Lower lobe of right lung (tissue), 2 donors: ENCODE data around the gene CCDC59. TPM values are rescaled to one million over a fixed set of nuclear protein-coding genes. Genes with fewer than 3 reads are reported as not detected.

Source experiments
- ATAC-seq, 2 donors: fragments of 200-7000 bp; cut with Tn5 transposase; one replicate each; pipeline ENCODE4 v1.9.1; 2020 to 2022; ENCODE audit warnings: mild to moderate bottlenecking in 2 of 2, moderate library complexity in 2 of 2
- DNase-seq: peaks from one replicate; pipeline ENCODE4 v3.0.0-alpha.2; 2020
- H3K27ac ChIP-seq: fragments of 200-600 bp; one replicate; pipeline ENCODE4 v1.8.0; 2022
- H3K27me3 ChIP-seq: fragments of 200-600 bp; one replicate; pipeline ENCODE4 v1.8.0; 2022; ENCODE audit warnings: low read depth
- H3K36me3 ChIP-seq: fragments of 200-600 bp; one replicate; pipeline ENCODE4 v1.8.0; 2022; ENCODE audit warnings: mild to moderate bottlenecking
- H3K4me1 ChIP-seq: fragments of 200-600 bp; one replicate; pipeline ENCODE4 v1.8.0; 2022
- H3K4me3 ChIP-seq: fragments of 200-600 bp; one replicate; pipeline ENCODE4 v1.8.0; 2022; ENCODE audit warnings: mild to moderate bottlenecking
- H3K9me3 ChIP-seq: fragments of 200-600 bp; one replicate; pipeline ENCODE4 v1.8.0; 2022
- intact Hi-C: fragments of 100-400 bp; cut with DNase I; formaldehyde crosslinking; loops from one replicate; pipeline ENCODE4 v1.11.0; 2022
- total RNA-seq: library from RNA; stranded (reverse); fragmentation: NEBNext Ultra II Directional; extraction: Animal tissue kit (Norgen Biotek cat#: 25700); gene quantifications from one replicate; pipeline ENCODE4 v1.2.1, GENCODE V29; 2021
- TF ChIP-seq, protein P1 (sequence below): fragments of 200-600 bp; IDR thresholded peaks from one replicate; pipeline ENCODE4 v1.8.0; 2022; ENCODE audit warnings: antibody characterized with exemption, mild to moderate bottlenecking
- donor health status: DM: no; HTN: yes; CAD: no; lungs with severe emphysema.

The CCDC59 gene
- total RNA-seq, 1 donor from 2014 or later: 31.5 TPM

- Histone ChIP-seq H3K27me3 (no peaks in the 10 kb centered on the region), H3K36me3 (peaks cover 71% of the 10 kb centered on the region), H3K4me3 (no peak overlapping the region), H3K27ac (no peak overlapping the region), H3K9me3 (no peaks in the 10 kb centered on the region), H3K4me1 (no peaks in the 10 kb centered on the region)
- intact Hi-C loops: no loop called here
- ATAC-seq: no peak
- TF ChIP-seq, protein P1, sequence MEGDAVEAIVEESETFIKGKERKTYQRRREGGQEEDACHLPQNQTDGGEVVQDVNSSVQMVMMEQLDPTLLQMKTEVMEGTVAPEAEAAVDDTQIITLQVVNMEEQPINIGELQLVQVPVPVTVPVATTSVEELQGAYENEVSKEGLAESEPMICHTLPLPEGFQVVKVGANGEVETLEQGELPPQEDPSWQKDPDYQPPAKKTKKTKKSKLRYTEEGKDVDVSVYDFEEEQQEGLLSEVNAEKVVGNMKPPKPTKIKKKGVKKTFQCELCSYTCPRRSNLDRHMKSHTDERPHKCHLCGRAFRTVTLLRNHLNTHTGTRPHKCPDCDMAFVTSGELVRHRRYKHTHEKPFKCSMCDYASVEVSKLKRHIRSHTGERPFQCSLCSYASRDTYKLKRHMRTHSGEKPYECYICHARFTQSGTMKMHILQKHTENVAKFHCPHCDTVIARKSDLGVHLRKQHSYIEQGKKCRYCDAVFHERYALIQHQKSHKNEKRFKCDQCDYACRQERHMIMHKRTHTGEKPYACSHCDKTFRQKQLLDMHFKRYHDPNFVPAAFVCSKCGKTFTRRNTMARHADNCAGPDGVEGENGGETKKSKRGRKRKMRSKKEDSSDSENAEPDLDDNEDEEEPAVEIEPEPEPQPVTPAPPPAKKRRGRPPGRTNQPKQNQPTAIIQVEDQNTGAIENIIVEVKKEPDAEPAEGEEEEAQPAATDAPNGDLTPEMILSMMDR: no peak
- DNase-seq: no peak
These were observed 8.0 kb downstream of the CCDC59 start for GRCh38 chr12:82350161-82350560.

GRCh38 chr12:82329508-82329907, 28.7 kb downstream of the CCDC59 start:
- Histone ChIP-seq H3K9me3 (no peaks in the 10 kb centered on the region), H3K4me3 (no peak overlapping the region), H3K4me1 (no peaks in the 10 kb centered on the region), H3K36me3 (no peaks in the 10 kb centered on the region), H3K27ac (no peak overlapping the region), H3K27me3 (no peaks in the 10 kb centered on the region)
- intact Hi-C loops: loop anchor here (10.0 kb wide), 1 partner anchor 685 kb away; no protein-coding TSS in a partner anchor
- DNase-seq (no peak), ATAC-seq (no peak)
- TF ChIP-seq, protein P1: no peak

GRCh38 chr12:82327861-82328260, 30.3 kb downstream of the CCDC59 start:
- no peaks in the 10 kb centered on the region for H3K4me1 ChIP-seq
- TF ChIP-seq, protein P1: no peak
- no peak overlapping the region for H3K4me3 ChIP-seq
- intact Hi-C loops: loop anchor here (10.0 kb wide), 1 partner anchor 683 kb away; no protein-coding TSS in a partner anchor
- H3K36me3 ChIP-seq: no peaks in the 10 kb centered on the region
- H3K9me3 ChIP-seq: no peaks in the 10 kb centered on the region
- DNase-seq (no peak), ATAC-seq (no peak)
- no peak overlapping the region for H3K27ac ChIP-seq
- no peaks in the 10 kb centered on the region for H3K27me3 ChIP-seq

GRCh38 chr12:82326905-82327503, 31.2 kb downstream of the CCDC59 start:
- intact Hi-C loops: loop anchor here (10.0 kb wide), 1 partner anchor 682 kb away; no protein-coding TSS in a partner anchor
- TF ChIP-seq, protein P1: peak; percentile 42
- no peaks in the 10 kb centered on the region for H3K27me3 ChIP-seq
- H3K27ac ChIP-seq: no peak overlapping the region
- DNase-seq: no peak
- H3K4me3 ChIP-seq: no peak overlapping the region
- H3K9me3 ChIP-seq: no peaks in the 10 kb centered on the region
- ATAC-seq: no peak
- no peaks in the 10 kb centered on the region for H3K36me3 ChIP-seq
- H3K4me1 ChIP-seq: no peaks in the 10 kb centered on the region

- no peak for DNase-seq
- Histone ChIP-seq H3K4me1 (no peaks in the 10 kb centered on the region), H3K9me3 (no peaks in the 10 kb centered on the region), H3K27ac (no peak overlapping the region), H3K4me3 (no peak overlapping the region), H3K36me3 (no peaks in the 10 kb centered on the region), H3K27me3 (no peaks in the 10 kb centered on the region)
- intact Hi-C loops: loop anchor here (10.0 kb wide), 1 partner anchor 681 kb away; no protein-coding TSS in a partner anchor
- TF ChIP-seq, protein P1: no peak
- no peak for ATAC-seq
These were observed 32.4 kb downstream of the CCDC59 start for GRCh38 chr12:82325540-82326336.
